ENCODE results near the gene TCEAL3. TPM values are rescaled to one million over a fixed set of nuclear protein-coding genes. Genes with fewer than 3 reads are reported as not detected.
A peak's percentile ranks its signal among the peaks of the same experiment; 100 is the strongest.

The TCEAL3 gene
- total and polyA plus RNA-seq, 9 of the 15 experiments (the other 6 are each of a cell fraction or from before 2014, with no cell fraction given) = not detected

DNA sequence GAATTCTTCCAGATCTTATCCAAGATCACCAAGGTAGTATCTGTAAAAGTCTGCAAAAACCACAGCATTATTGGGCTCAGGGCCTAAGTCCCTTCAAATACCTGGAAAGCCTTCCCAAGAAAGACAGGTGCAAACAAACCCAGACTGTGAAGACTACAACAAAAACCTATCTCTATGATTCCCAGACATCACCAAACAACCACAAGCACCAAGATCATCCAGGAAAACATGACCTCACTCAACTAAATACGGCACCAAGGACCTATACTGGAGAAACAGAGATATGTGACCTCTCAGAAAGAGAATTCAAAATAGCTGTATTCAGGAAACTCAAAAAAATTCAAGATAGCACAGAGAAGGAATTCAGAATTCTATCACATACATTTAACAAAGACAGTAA, 36.4 kb downstream of the TCEAL3 start:
- intact Hi-C loops (cut with micrococcal nuclease) = no loop called here
- FAIRE-seq (no peak), ATAC-seq (no peak)

DNA sequence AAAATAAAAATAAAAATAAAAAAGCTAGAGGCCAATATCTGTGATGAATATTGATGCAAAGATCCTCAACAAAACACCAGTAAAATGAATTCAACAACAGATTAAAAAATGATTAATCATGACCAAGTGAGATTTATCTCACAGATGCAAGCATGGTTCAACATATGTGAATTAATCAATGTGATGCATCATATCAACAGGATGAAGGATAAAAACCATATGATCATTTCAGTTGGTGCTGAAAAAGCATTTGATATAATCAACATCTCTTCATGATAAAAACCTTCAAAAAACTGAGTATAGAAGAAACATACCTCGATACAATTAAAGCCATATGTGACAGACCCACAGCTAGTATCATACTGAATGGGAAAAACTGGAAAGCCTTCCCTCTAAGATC, 39.9 kb downstream of the TCEAL3 start:
- FAIRE-seq = no peak
- POLR2A ChIA-PET = no interaction called here

More for the DNA sequence above, 36.4 kb downstream of the TCEAL3 start:
- no peak overlapping the region for H3K4me2 ChIP-seq (ENCODE audit: insufficient read depth, low read length)
- no peaks in the 10 kb centered on the region for H3K36me3 ChIP-seq (ENCODE audit: control insufficient read depth, insufficient read depth, low read length)
- no peaks in the 10 kb centered on the region for H4K20me1 ChIP-seq (replicated peaks; ENCODE audit: control insufficient read depth, insufficient read depth, low read length)
- 0% methylated on average over 1 of the region's 1 CpG for WGBS (ENCODE audit: insufficient coverage, low coverage, missing lambda C conversion rate)
- no TSS peak for BruUV-seq (replicated peaks)
- H2AFZ ChIP-seq (ENCODE audit: low read depth, low read length) = no peak overlapping the region
- no peak overlapping the region for H3K27ac ChIP-seq (ENCODE audit: extremely low read depth, low read depth, low read length)
- H3K79me2 ChIP-seq (ENCODE audit: control insufficient read depth, insufficient read depth, low read length) = no peaks in the 10 kb centered on the region
- H3K27me3 ChIP-seq (ENCODE audit: control insufficient read depth in 2 of 2, insufficient read depth in 2 of 2, low read length in 2 of 2) = no peaks in the 10 kb centered on the region
- H3K9me3 ChIP-seq (replicated peaks; ENCODE audit: control insufficient read depth, insufficient read depth, low read depth, low read length) = no peaks in the 10 kb centered on the region
- no peaks in the 10 kb centered on the region for H3K9me1 ChIP-seq (ENCODE audit: control insufficient read depth, insufficient read depth, low read length)
- no peak overlapping the region for H3K4me3 ChIP-seq
- POLR2A ChIA-PET = no interaction called here
- no peak for DNase-seq (ENCODE audit: extremely low read depth in 1 of 4, low spot score in 3 of 4)
- in situ Hi-C loops (cut with MboI) = no loop called here
- no peaks in the 10 kb centered on the region for H3K4me1 ChIP-seq (replicated peaks in 1 of 2; ENCODE audit: control insufficient read depth in 2 of 2, insufficient read depth in 2 of 2, low read length in 2 of 2)
- H3K9ac ChIP-seq (ENCODE audit: insufficient read depth in 1 of 2, low read depth in 2 of 2, low read length in 2 of 2) = no peak overlapping the region
- CTCF ChIA-PET (ENCODE audit: low intra/inter-chr PET ratio) = no interaction called here
- no peak for TF ChIP-seq GATAD2A (IDR thresholded peaks at IDR 0.05)
- TF ChIP-seq, protein P1, sequence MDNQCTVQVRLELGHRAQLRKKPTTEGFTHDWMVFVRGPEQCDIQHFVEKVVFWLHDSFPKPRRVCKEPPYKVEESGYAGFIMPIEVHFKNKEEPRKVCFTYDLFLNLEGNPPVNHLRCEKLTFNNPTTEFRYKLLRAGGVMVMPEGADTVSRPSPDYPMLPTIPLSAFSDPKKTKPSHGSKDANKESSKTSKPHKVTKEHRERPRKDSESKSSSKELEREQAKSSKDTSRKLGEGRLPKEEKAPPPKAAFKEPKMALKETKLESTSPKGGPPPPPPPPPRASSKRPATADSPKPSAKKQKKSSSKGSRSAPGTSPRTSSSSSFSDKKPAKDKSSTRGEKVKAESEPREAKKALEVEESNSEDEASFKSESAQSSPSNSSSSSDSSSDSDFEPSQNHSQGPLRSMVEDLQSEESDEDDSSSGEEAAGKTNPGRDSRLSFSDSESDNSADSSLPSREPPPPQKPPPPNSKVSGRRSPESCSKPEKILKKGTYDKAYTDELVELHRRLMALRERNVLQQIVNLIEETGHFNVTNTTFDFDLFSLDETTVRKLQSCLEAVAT (IDR thresholded peaks at IDR 0.05) = peak in 1 of 2 experiments; percentile 51; a peak in 1 of 4 replicates

More for the DNA sequence above, 39.9 kb downstream of the TCEAL3 start:
- H3K27me3 ChIP-seq (ENCODE audit: control insufficient read depth in 2 of 2, insufficient read depth in 2 of 2, low read length in 2 of 2) = no peaks in the 10 kb centered on the region
- WGBS (ENCODE audit: insufficient coverage, low coverage, missing lambda C conversion rate) = 6% methylated on average over 1 of the region's 1 CpG
- no peak overlapping the region for H3K9ac ChIP-seq (ENCODE audit: insufficient read depth in 1 of 2, low read depth in 2 of 2, low read length in 2 of 2)
- no peaks in the 10 kb centered on the region for H3K36me3 ChIP-seq (ENCODE audit: control insufficient read depth, insufficient read depth, low read length)
- no peak overlapping the region for H3K4me3 ChIP-seq
- H3K9me3 ChIP-seq (replicated peaks; ENCODE audit: control insufficient read depth, insufficient read depth, low read depth, low read length) = no peaks in the 10 kb centered on the region
- no peaks in the 10 kb centered on the region for H3K9me1 ChIP-seq (ENCODE audit: control insufficient read depth, insufficient read depth, low read length)
- no TSS peak for BruUV-seq (replicated peaks)
- H3K4me2 ChIP-seq (ENCODE audit: insufficient read depth, low read length) = no peak overlapping the region
- intact Hi-C loops (cut with micrococcal nuclease) (no loop called here), in situ Hi-C loops (cut with MboI) (no loop called here)
- CTCF ChIA-PET (ENCODE audit: low intra/inter-chr PET ratio) = no interaction called here
- DNase-seq (ENCODE audit: extremely low read depth in 1 of 4, low spot score in 3 of 4) (no peak), ATAC-seq (no peak)
- H2AFZ ChIP-seq (ENCODE audit: low read depth, low read length) = no peak overlapping the region
- no peak overlapping the region for H3K27ac ChIP-seq (ENCODE audit: extremely low read depth, low read depth, low read length)
- TF ChIP-seq SP2 (IDR thresholded peaks at IDR 0.05; ENCODE audit: extremely low read depth, low read depth, low read length, poor library complexity, severe bottlenecking) (no peak), FOXP1 (CRISPR knock-in tag; IDR thresholded peaks at IDR 0.05) (no peak), RFX5 (IDR thresholded peaks at IDR 0.05; ENCODE audit: low read depth, low read length) (no peak), HDGF (IDR thresholded peaks at IDR 0.05) (no peak), SP1 (CRISPR knock-in tag; IDR thresholded peaks at IDR 0.05) (no peak), HMGN3 (IDR thresholded peaks at IDR 0.05; ENCODE audit: borderline replicate concordance, extremely low read depth, insufficient read length, low read depth, low read length) (no peak), NR2C1 (IDR thresholded peaks at IDR 0.05) (no peak), NR2C1 (tag; IDR thresholded peaks at IDR 0.05) (no peak)
- TF ChIP-seq, protein P2, sequence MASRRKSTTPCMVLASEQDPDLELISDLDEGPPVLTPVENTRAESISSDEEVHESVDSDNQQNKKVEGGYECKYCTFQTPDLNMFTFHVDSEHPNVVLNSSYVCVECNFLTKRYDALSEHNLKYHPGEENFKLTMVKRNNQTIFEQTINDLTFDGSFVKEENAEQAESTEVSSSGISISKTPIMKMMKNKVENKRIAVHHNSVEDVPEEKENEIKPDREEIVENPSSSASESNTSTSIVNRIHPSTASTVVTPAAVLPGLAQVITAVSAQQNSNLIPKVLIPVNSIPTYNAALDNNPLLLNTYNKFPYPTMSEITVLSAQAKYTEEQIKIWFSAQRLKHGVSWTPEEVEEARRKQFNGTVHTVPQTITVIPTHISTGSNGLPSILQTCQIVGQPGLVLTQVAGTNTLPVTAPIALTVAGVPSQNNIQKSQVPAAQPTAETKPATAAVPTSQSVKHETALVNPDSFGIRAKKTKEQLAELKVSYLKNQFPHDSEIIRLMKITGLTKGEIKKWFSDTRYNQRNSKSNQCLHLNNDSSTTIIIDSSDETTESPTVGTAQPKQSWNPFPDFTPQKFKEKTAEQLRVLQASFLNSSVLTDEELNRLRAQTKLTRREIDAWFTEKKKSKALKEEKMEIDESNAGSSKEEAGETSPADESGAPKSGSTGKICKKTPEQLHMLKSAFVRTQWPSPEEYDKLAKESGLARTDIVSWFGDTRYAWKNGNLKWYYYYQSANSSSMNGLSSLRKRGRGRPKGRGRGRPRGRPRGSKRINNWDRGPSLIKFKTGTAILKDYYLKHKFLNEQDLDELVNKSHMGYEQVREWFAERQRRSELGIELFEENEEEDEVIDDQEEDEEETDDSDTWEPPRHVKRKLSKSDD (conservative IDR thresholded peaks at IDR 0.05; ENCODE audit: low read length) = no peak
- no peaks in the 10 kb centered on the region for H3K79me2 ChIP-seq (ENCODE audit: control insufficient read depth, insufficient read depth, low read length)
- no peaks in the 10 kb centered on the region for H3K4me1 ChIP-seq (replicated peaks in 1 of 2; ENCODE audit: control insufficient read depth in 2 of 2, insufficient read depth in 2 of 2, low read length in 2 of 2)
- H4K20me1 ChIP-seq (replicated peaks; ENCODE audit: control insufficient read depth, insufficient read depth, low read length) = no peaks in the 10 kb centered on the region
